GM12865 (cell line): ENCODE data around the gene SUPT5H.

Experiments used
- DNase-seq: peaks from one replicate; pipeline ENCODE4 v3.0.0; 2010; ENCODE audit warnings: low read depth
- H3K4me3 ChIP-seq: 2 replicates; pipeline ENCODE4 v1.5.1; 2011; ENCODE audit warnings: mild to moderate bottlenecking, low read depth, low read length, control low read depth
- CTCF ChIP-seq: IDR thresholded peaks from 2 replicates; pipeline ENCODE4 v1.5.1; 2011; ENCODE audit warnings: low read length, control low read depth, low read depth, inconsistent platforms; ENCODE audit not compliant: insufficient read depth; ENCODE audit errors: missing control alignments

SUPT5H gene

GRCh38 chr19:39525205-39525604, 79.8 kb downstream of the SUPT5H start:
- no peak for TF ChIP-seq CTCF

More at GRCh38 chr19:39525205-39525604, 79.8 kb downstream of the SUPT5H start:
- H3K4me3 ChIP-seq, result no peak overlapping the region
- DNase-seq, result no peak
